ENCODE results near the gene DIAPH2.

The DIAPH2 gene

DNA sequence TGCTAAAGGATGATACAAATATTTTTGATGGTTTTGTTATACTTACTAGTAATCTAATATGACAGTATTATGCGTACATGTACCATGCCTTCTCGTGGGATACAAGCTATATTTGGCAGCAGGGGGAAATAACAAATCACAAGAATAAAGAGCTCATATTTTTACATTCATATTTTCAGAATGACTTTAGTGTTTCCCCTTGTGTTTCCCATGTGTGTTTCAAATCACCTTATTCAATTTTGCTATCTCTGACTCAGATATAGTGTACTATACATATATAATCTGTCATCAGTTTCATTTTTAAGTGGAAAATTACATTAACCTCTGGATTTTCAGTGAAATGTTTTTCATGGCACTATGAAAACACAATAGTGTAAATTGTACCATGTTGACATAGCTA is 345.8 kb downstream of the DIAPH2 start:
- no peak for DNase-seq (ENCODE audit: low read depth)
- TF ChIP-seq, protein P1, sequence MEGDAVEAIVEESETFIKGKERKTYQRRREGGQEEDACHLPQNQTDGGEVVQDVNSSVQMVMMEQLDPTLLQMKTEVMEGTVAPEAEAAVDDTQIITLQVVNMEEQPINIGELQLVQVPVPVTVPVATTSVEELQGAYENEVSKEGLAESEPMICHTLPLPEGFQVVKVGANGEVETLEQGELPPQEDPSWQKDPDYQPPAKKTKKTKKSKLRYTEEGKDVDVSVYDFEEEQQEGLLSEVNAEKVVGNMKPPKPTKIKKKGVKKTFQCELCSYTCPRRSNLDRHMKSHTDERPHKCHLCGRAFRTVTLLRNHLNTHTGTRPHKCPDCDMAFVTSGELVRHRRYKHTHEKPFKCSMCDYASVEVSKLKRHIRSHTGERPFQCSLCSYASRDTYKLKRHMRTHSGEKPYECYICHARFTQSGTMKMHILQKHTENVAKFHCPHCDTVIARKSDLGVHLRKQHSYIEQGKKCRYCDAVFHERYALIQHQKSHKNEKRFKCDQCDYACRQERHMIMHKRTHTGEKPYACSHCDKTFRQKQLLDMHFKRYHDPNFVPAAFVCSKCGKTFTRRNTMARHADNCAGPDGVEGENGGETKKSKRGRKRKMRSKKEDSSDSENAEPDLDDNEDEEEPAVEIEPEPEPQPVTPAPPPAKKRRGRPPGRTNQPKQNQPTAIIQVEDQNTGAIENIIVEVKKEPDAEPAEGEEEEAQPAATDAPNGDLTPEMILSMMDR (IDR thresholded peaks at IDR 0.05; ENCODE audit: control insufficient read depth, insufficient read depth, low read depth, low read length, missing control alignments) = no peak
- H3K4me3 ChIP-seq (ENCODE audit: control insufficient read depth, low read depth, low read length) = no peak overlapping the region

DNA sequence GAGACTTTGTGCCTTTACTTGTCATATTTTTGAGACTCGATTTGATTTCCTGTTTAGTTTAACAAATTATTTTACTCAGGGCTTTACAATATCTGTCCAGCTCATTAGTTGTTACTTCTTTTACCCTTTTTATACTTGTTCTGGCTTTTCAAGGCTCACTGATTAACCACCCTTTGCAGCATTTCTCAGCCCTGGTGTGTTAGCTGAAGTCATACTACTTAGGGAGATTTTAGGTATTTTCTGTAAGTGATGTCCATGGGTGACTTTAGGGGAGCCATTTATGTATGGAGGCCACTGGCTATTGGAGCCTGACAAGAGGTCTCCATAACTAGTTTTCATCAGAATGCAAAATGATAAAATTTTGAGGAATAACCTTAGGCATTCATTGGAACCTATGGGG is 346.3 kb downstream of the DIAPH2 start:
- DNase-seq (ENCODE audit: low read depth) = no peak
- no peak overlapping the region for H3K4me3 ChIP-seq (ENCODE audit: control insufficient read depth, low read depth, low read length)
- TF ChIP-seq, protein P1 (IDR thresholded peaks at IDR 0.05; ENCODE audit: control insufficient read depth, insufficient read depth, low read depth, low read length, missing control alignments) = no peak

DNA sequence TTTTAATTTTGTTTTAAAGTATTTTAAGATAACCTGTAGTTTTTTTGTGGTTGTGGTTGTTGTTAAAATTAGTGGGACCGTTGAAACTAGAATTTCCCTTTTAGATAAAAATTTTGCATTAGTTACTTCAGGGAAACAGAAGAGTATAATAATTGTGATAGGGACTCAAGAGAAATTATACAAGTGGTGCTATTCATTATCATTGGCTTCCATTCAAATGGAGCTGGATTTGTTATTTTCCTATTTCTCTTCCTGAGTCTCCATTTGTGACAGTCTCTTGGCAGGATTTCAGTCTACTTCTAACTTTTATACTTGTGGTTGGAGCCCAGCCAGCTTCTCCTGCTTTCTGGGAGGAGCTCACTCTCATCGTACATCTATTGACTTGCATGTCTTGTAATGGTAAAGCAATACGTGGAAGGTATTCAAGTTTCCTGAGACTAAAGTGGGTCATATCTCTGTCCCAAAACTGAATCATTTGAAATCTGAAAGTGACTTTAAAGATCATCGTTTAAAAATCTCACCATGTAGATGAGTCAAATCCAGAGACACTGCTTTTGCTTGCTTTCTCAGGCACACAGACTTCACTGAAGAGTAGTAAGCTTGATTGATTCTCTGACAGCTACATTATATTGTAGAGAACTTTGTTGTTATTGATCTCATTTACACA is 354.9 kb downstream of the DIAPH2 start:
- DNase-seq (ENCODE audit: low read depth) = no peak
- TF ChIP-seq, protein P1 (IDR thresholded peaks at IDR 0.05; ENCODE audit: control insufficient read depth, insufficient read depth, low read depth, low read length, missing control alignments) = no peak
- H3K4me3 ChIP-seq (ENCODE audit: control insufficient read depth, low read depth, low read length) = no peak overlapping the region

DNA sequence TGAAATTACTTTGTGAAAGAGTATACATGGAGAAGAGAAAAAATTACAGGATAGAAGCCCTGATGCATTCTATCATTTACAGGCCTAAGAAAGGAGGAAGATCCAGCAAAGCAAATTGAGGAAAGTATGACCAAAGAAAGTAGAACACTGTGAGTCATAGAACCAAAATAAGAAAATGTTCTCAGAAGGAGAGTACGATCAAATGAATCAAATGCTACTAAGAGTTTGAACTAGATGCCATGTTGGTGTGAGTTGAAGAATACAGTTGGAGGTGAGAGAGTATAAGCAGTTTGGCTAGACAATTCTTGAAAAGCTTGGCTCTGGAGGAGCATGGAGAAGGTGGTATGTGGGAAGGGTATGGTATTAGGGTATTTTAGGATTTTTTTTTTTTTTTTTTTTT is 360.8 kb downstream of the DIAPH2 start:
- no peak for DNase-seq (ENCODE audit: low read depth)
- no peak overlapping the region for H3K4me3 ChIP-seq (ENCODE audit: control insufficient read depth, low read depth, low read length)
- TF ChIP-seq, protein P1 (IDR thresholded peaks at IDR 0.05; ENCODE audit: control insufficient read depth, insufficient read depth, low read depth, low read length, missing control alignments) = no peak

DNA sequence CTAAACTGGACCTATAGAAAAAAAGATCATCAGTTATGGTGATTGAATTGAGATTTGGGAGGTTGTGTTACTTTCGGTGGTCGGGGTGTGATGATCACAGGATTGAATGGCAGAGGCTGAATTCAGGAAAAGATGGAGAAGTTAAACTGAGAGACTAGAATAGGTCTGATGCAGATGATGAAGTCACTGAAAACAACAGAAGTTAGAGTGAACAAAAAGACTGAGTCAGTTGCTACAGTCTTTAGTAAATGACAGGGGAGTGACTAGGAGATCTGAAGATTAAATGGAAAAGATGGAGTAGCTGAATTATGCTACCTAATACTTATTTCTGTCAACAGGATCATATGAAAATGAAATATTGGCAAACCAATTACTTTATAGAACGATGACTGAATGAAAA is 362.2 kb downstream of the DIAPH2 start:
- TF ChIP-seq, protein P1 (IDR thresholded peaks at IDR 0.05; ENCODE audit: control insufficient read depth, insufficient read depth, low read depth, low read length, missing control alignments) = no peak
- DNase-seq (ENCODE audit: low read depth) = no peak
- H3K4me3 ChIP-seq (ENCODE audit: control insufficient read depth, low read depth, low read length) = no peak overlapping the region

DNA sequence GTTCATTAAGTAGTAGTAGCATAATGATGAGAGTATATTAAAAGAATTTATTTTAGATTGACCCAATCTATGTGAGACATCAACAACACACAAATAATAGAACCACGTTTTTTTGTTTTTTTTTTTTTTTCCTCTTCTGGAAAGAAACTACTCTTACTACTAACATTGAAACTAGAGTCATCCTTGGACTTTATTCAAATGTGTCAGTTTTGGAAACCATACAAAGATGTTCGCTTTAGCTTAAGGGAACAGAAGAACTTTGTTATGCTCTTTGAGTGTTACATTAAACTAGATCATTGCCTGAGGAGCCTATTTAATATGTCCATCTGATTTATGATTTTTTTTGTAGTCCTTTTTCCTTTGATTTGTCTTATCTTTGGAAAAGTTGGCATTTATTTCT is 365.8 kb downstream of the DIAPH2 start:
- TF ChIP-seq, protein P1 (IDR thresholded peaks at IDR 0.05; ENCODE audit: control insufficient read depth, insufficient read depth, low read depth, low read length, missing control alignments) = no peak
- no peak for DNase-seq (ENCODE audit: low read depth)
- H3K4me3 ChIP-seq (ENCODE audit: control insufficient read depth, low read depth, low read length) = no peak overlapping the region
